Muscle of leg (tissue), 11 donors: ENCODE measurements around the gene LDLRAD4. TPM values are rescaled to one million over a fixed set of nuclear protein-coding genes. Genes with fewer than 3 reads are reported as not detected.

Experiments
- DNase-seq: peaks from one replicate; pipeline ENCODE4 v3.0.0; 2013
- H3K27ac ChIP-seq: one replicate; pipeline ENCODE4 v1.5.1; 2013; ENCODE audit warnings: mild to moderate bottlenecking, low read length, control low read depth
- H3K27me3 ChIP-seq: one replicate; pipeline ENCODE4 v1.6.1; 2013; ENCODE audit warnings: low read length; ENCODE audit not compliant: control insufficient read depth, insufficient read depth
- H3K36me3 ChIP-seq: one replicate; pipeline ENCODE4 v1.6.1; 2013; ENCODE audit warnings: low read length; ENCODE audit not compliant: control insufficient read depth, insufficient read depth
- H3K4me1 ChIP-seq: one replicate; pipeline ENCODE4 v1.6.1; 2013; ENCODE audit warnings: low read length; ENCODE audit not compliant: control insufficient read depth, insufficient read depth
- H3K4me3 ChIP-seq: one replicate; pipeline ENCODE4 v1.5.1; 2013; ENCODE audit warnings: low read length, control low read depth
- H3K9me3 ChIP-seq: replicated peaks from 2 replicates; pipeline ENCODE4 v1.6.1; 2013; ENCODE audit warnings: low read depth, low read length; ENCODE audit not compliant: control insufficient read depth
- WGBS: methylation state at CpG from one replicate; pipeline ENCODE4 v1.1.5; 2013; ENCODE audit warnings: missing lambda C conversion rate; ENCODE audit not compliant: insufficient coverage; 5-methylcytosine and 5-hydroxymethylcytosine counted together
- polyA plus RNA-seq, 8 donors: library from polyadenylated mRNA; unstranded; fragments of 120-200 nt; gene quantifications; one replicate each; pipeline versions ENCODE4 v1.2.1 to v1.2.3, GENCODE V29; 2013; ENCODE audit warnings: inconsistent platforms in 1 of 8, low replicate concordance in 1 of 8; ENCODE audit not compliant: insufficient read length in 8 of 8, insufficient read depth in 1 of 8
- total RNA-seq: library from RNA; stranded (reverse); fragments of 120-200 nt; gene quantifications from one replicate; pipeline ENCODE4 v1.2.4, GENCODE V29; 2013

The LDLRAD4 gene
- total and polyA plus RNA-seq, 9 donors: 9.0 to 20.8 (median 14.4) TPM

GRCh38 chr18:13216711-13217465, 1.7 kb upstream of the LDLRAD4 start:
- H3K27ac ChIP-seq: no peak overlapping the region
- peak; percentile 81 for DNase-seq
- H3K4me3 ChIP-seq: peak overlapping the region; percentile 48
- peaks cover 10% of the 10 kb centered on the region for H3K27me3 ChIP-seq
- H3K9me3 ChIP-seq: no peaks in the 10 kb centered on the region
- no peaks in the 10 kb centered on the region for H3K36me3 ChIP-seq
- WGBS: 3% methylated on average over 48 of the region's 59 CpGs
- H3K4me1 ChIP-seq: peaks cover 27% of the 10 kb centered on the region

DNA sequence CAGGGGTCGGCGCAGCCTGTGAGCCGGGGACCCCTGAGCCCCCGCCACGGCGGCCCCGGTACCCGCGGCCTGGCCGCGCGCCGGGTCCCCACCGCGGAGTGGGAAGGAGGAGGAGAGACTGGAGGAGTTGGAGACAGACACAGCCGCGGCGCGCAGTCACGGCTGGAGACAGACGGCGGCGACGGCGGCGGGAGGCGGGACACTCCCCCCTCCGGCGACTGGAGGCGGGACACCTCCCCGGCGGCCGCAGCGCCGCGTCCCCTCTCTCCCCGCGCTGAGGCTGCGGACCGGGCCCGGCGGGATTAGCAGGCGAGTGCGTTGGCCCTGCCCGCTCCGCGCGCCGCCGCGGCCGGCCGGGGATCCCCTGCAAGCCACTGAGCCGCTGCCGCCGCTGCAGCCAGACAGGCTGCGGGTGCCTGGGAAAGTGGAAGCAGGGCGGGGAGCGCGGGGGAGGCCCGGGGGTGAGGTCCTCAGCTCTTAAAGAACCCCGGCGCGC, 1.0 kb upstream of the LDLRAD4 start:
- Histone ChIP-seq H3K4me1 (peaks cover 33% of the 10 kb centered on the region), H3K9me3 (no peaks in the 10 kb centered on the region), H3K27me3 (peaks cover 10% of the 10 kb centered on the region), H3K36me3 (no peaks in the 10 kb centered on the region), H3K4me3 (peak overlapping the region; percentile 62), H3K27ac (no peak overlapping the region)
- under 1% methylated on average over 52 of the region's 64 CpGs for WGBS
- DNase-seq: peak; percentile 84

GRCh38 chr18:13217971-13218367, 591 bp upstream of the LDLRAD4 start:
- WGBS: under 1% methylated on average over 53 of the region's 53 CpGs
- no peaks in the 10 kb centered on the region for H3K36me3 ChIP-seq
- peak overlapping the region; percentile 62 for H3K4me3 ChIP-seq
- H3K27ac ChIP-seq: peak overlapping the region; percentile 81
- H3K27me3 ChIP-seq: peaks cover 10% of the 10 kb centered on the region
- H3K4me1 ChIP-seq: peaks cover 38% of the 10 kb centered on the region
- DNase-seq: peak; percentile 56
- H3K9me3 ChIP-seq: no peaks in the 10 kb centered on the region

- H3K36me3 ChIP-seq: no peaks in the 10 kb centered on the region
- peaks cover 10% of the 10 kb centered on the region for H3K27me3 ChIP-seq
- peaks cover 48% of the 10 kb centered on the region for H3K4me1 ChIP-seq
- no peak for DNase-seq
- H3K27ac ChIP-seq: peak overlapping the region; percentile 77
- peak overlapping the region; percentile 62 for H3K4me3 ChIP-seq
- 17% methylated on average over 12 of the region's 15 CpGs for WGBS
- H3K9me3 ChIP-seq: no peaks in the 10 kb centered on the region
Observed at GRCh38 chr18:13218997-13219396, 437 bp downstream of the LDLRAD4 start.

GRCh38 chr18:13219593-13220159, 1.1 kb downstream of the LDLRAD4 start:
- WGBS: no CpG with 5 or more reads among the region's 4 CpGs
- H3K4me1 ChIP-seq: peaks cover 51% of the 10 kb centered on the region

DNA sequence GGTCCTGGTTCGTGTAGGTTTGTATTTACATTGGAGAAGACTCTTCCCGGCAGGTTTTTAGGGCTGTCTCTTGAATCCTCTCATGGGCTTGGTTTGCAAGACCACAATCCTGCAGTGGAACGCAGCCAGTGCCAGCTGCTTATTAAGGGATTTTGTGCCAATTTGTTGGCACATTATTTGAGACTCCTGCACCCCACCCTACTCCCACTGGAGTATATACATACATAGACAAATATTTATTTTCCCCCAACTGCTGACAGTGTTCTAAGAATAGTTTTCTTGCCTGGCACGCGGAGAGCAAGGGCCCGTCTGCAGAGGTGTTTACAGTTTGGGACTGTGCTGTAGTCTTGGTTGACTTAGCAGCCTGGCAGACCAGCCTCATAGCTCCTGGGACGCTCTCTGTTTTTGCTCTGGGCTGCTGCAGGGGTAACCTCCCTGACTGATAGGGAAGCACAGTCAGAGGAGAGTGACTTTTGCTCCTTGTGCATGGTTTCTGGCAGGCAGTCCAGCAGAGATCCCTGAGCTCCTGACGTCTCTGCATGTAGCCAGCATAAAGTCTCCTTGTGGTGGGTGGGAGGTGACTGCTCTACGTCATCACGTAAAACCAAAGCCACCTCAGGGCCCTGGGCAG, 1.9 kb downstream of the LDLRAD4 start:
- Histone ChIP-seq H3K4me3 (no peak overlapping the region), H3K36me3 (no peaks in the 10 kb centered on the region), H3K27me3 (peaks cover 10% of the 10 kb centered on the region), H3K27ac (peak overlapping the region; percentile 62), H3K4me1 (peaks cover 51% of the 10 kb centered on the region), H3K9me3 (no peaks in the 10 kb centered on the region)
- peak; percentile 63 for DNase-seq
- 43% methylated on average over 4 of the region's 10 CpGs for WGBS

More at GRCh38 chr18:13219593-13220159, 1.1 kb downstream of the LDLRAD4 start:
- Histone ChIP-seq H3K36me3 (no peaks in the 10 kb centered on the region), H3K27me3 (peaks cover 10% of the 10 kb centered on the region), H3K9me3 (no peaks in the 10 kb centered on the region), H3K4me3 (peak overlapping the region; percentile 62), H3K27ac (peak overlapping the region; percentile 69)
- no peak for DNase-seq

- Histone ChIP-seq H3K4me1 (peaks cover 44% of the 10 kb centered on the region), H3K36me3 (no peaks in the 10 kb centered on the region), H3K9me3 (no peaks in the 10 kb centered on the region), H3K27ac (peak overlapping the region; percentile 70), H3K4me3 (peak overlapping the region; percentile 0), H3K27me3 (peaks cover 6% of the 10 kb centered on the region)
- 8% methylated on average over 15 of the region's 24 CpGs for WGBS
- peak; percentile 94 for DNase-seq
Observed at GRCh38 chr18:13221869-13222855, 3.6 kb downstream of the LDLRAD4 start.

GRCh38 chr18:13222856-13223281, 4.3 kb downstream of the LDLRAD4 start:
- peak; percentile 76 for DNase-seq
- 44% methylated on average over 1 of the region's 4 CpGs for WGBS

DNA sequence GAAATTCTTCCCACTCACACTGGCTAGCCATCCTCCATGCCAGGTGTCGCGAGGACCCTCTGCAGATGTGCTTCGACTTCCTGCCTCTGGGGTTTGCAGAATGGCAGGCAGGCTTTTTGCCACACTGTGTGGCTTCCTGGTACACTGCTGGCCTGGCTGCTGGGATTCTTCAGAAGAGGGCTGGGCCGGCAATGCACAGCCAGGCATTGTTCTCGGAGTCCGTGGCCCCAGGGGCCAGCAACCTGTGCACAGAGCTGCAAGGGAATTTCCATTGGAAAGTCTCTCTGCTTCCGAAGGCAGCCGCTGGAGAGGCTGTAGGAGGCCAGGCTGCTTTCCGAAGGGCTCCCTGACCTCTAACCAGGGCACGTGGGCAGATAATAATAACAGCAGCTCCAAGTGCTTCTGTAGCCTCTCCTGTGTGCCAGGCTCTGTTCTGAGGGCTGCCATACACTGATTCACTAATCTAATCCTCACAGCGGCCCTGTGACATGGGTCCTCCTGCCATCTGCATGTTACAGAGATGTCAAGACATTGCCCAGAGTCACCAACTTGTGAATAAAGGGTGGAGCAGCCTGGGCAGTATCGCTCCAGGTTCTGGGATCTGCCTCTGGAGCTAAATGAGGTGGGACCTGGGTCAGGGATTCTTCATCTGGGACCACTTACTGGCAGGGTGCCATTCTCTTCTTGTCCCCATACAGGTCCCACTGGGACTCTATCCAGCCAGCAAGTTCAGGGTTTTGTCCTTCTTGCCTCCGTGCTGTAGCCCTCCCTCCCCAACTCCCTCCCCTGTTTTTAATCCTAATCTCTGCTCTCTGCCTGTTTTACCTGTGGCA, 5.0 kb downstream of the LDLRAD4 start:
- Histone ChIP-seq H3K9me3 (no peaks in the 10 kb centered on the region), H3K36me3 (no peaks in the 10 kb centered on the region), H3K4me1 (peaks cover 44% of the 10 kb centered on the region), H3K27me3 (peaks cover 6% of the 10 kb centered on the region), H3K4me3 (no peak overlapping the region), H3K27ac (peak overlapping the region; percentile 70)
- WGBS: 66% methylated on average over 11 of the region's 13 CpGs
- peak; percentile 43 for DNase-seq

More at GRCh38 chr18:13222856-13223281, 4.3 kb downstream of the LDLRAD4 start:
- H3K4me3 ChIP-seq: peak overlapping the region; percentile 0
- peaks cover 6% of the 10 kb centered on the region for H3K27me3 ChIP-seq
- H3K9me3 ChIP-seq: no peaks in the 10 kb centered on the region
- peak overlapping the region; percentile 70 for H3K27ac ChIP-seq
- H3K4me1 ChIP-seq: peaks cover 44% of the 10 kb centered on the region
- H3K36me3 ChIP-seq: no peaks in the 10 kb centered on the region
